Measurements from ENCODE around the gene RPS6KA2. TPM values are rescaled to one million over a fixed set of nuclear protein-coding genes. Genes with fewer than 3 reads are reported as not detected.

The RPS6KA2 gene
- total RNA-seq, 1 donor from 2014 or later = 12.3 TPM

DNA sequence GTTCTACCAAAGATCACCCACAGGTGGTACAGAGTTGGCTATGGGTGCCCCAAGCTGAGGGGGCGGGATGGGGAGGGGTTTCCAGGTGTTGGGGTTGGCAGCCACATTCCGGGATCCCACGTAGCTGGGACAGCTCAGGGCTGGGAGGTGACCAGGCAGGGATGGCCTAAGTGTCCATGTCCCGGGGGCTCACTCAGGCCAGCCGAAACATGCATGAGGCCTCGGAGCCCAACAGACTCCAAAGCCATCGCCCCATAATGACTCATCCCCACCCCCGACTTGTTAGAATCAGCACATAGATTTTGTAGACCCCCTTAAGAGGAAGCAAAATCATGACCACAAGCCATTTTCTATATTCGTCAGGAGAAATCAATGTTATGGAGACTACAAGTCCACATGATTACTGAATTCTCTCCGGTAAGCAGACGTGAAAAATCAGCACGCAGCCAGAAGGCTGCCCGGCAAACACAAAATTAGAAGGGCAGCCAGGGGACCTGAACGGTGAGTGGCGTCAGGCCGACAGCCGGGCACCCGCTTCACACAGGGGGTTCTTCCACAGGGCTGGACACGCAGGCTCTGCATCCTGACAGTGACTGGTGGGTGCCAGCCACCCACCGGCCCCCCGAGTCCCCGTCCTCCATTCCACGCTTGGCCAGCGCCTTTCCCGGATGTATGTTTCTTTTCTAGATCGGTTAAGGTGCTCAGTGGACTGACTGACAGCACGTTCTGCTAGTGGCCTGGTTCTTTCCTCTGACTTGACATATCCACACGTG, 121.7 kb downstream of the RPS6KA2 start:
- Mint-ChIP-seq H3K27me3 (ENCODE audit: low read depth) (peaks cover 7% of the 10 kb centered on the region), H3K4me3 (no peak overlapping the region), H3K9me3 (no peaks in the 10 kb centered on the region), H3K4me1 (peaks cover 11% of the 10 kb centered on the region), H3K36me3 (peaks cover 13% of the 10 kb centered on the region), H3K27ac (no peak overlapping the region)
- no peak for TF ChIP-seq CTCF (IDR thresholded peaks at IDR 0.05; ENCODE audit: unreplicated experiment)
- no peak for DNase-seq (ENCODE audit: low spot score in 2 of 2, unreplicated experiment in 2 of 2)

GRCh38 chr6:166504100-166504499, 123.0 kb downstream of the RPS6KA2 start:
- Mint-ChIP-seq H3K9me3 (no peaks in the 10 kb centered on the region), H3K36me3 (peaks cover 17% of the 10 kb centered on the region)

GRCh38 chr6:166503167-166503744, 123.8 kb downstream of the RPS6KA2 start:
- Mint-ChIP-seq H3K27me3 (ENCODE audit: low read depth) (peaks cover 23% of the 10 kb centered on the region), H3K36me3 (peaks cover 17% of the 10 kb centered on the region), H3K27ac (no peak overlapping the region), H3K9me3 (no peaks in the 10 kb centered on the region), H3K4me3 (no peak overlapping the region), H3K4me1 (peaks cover 11% of the 10 kb centered on the region)
- DNase-seq (ENCODE audit: low spot score in 2 of 2, unreplicated experiment in 2 of 2) = no peak
- no peak for TF ChIP-seq CTCF (IDR thresholded peaks at IDR 0.05; ENCODE audit: unreplicated experiment)

More at GRCh38 chr6:166504100-166504499, 123.0 kb downstream of the RPS6KA2 start:
- no peak for TF ChIP-seq CTCF (IDR thresholded peaks at IDR 0.05; ENCODE audit: unreplicated experiment)
- H3K27ac Mint-ChIP-seq = no peak overlapping the region
- peaks cover 11% of the 10 kb centered on the region for H3K4me1 Mint-ChIP-seq
- no peak for DNase-seq (ENCODE audit: low spot score in 2 of 2, unreplicated experiment in 2 of 2)
- peaks cover 18% of the 10 kb centered on the region for H3K27me3 Mint-ChIP-seq (ENCODE audit: low read depth)
- no peak overlapping the region for H3K4me3 Mint-ChIP-seq

- TF ChIP-seq CTCF (IDR thresholded peaks at IDR 0.05; ENCODE audit: unreplicated experiment) = no peak
- Mint-ChIP-seq H3K9me3 (no peaks in the 10 kb centered on the region), H3K4me3 (no peak overlapping the region), H3K27ac (no peak overlapping the region), H3K27me3 (ENCODE audit: low read depth) (peaks cover 23% of the 10 kb centered on the region), H3K36me3 (peaks cover 17% of the 10 kb centered on the region), H3K4me1 (peaks cover 11% of the 10 kb centered on the region)
- no peak for DNase-seq (ENCODE audit: low spot score in 2 of 2, unreplicated experiment in 2 of 2)
These were observed 124.6 kb downstream of the RPS6KA2 start for GRCh38 chr6:166502453-166502852.

GRCh38 chr6:166501246-166501645, 125.8 kb downstream of the RPS6KA2 start:
- H3K9me3 Mint-ChIP-seq = no peaks in the 10 kb centered on the region
- no peak for DNase-seq (ENCODE audit: low spot score in 2 of 2, unreplicated experiment in 2 of 2)
- peaks cover 23% of the 10 kb centered on the region for H3K27me3 Mint-ChIP-seq (ENCODE audit: low read depth)
- H3K27ac Mint-ChIP-seq = no peak overlapping the region
- H3K4me1 Mint-ChIP-seq = peaks cover 11% of the 10 kb centered on the region
- H3K36me3 Mint-ChIP-seq = peaks cover 17% of the 10 kb centered on the region
- H3K4me3 Mint-ChIP-seq = no peak overlapping the region
- TF ChIP-seq CTCF (IDR thresholded peaks at IDR 0.05; ENCODE audit: unreplicated experiment) = no peak

All from mesothelial cell of epicardium (in vitro differentiated cells).